Measurements from ENCODE around the gene UCP2.
"Not testable (repeated sequence)": the region's sequence is repeated elsewhere in the genome, so short reads cannot be mapped to it uniquely, and the experiment has no call there.

Gene UCP2

DNA sequence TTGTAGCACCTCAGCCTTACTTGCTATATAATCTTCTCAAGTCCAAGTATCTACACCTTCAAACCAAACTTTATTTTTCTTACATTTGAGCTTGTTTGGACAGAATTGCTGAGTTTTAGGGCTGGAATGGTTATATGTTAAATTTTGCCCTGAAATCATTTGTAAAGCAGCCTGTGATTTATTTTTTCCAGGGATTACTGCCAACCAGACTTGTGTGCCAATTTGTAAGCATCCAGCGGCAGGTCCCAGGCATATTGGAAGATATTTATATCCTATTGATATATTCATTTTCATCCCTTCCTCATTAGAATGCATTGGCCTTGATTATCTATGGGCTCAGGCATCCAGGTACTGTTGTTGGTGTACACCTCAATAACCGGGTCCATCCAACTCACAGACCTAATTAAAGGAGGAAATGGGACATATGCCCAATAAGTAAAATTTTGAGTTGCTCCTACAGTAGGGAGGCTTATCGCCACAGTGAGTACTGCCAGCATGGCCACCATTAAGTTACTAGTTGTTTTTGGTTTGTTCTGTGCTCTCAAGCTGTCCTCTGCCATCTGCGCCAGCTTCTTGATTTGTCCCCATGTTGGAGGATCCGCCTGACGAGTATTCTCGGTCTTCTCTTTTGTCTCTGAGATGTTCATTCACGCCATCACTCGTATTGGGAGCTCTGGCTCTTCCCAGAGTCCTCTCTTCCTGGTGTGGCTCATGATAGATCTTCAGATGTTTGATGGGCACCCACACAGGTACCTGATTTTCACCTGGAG is 41.7 kb downstream of the UCP2 start:
- no peak for DNase-seq (ENCODE audit: low read depth)

DNA sequence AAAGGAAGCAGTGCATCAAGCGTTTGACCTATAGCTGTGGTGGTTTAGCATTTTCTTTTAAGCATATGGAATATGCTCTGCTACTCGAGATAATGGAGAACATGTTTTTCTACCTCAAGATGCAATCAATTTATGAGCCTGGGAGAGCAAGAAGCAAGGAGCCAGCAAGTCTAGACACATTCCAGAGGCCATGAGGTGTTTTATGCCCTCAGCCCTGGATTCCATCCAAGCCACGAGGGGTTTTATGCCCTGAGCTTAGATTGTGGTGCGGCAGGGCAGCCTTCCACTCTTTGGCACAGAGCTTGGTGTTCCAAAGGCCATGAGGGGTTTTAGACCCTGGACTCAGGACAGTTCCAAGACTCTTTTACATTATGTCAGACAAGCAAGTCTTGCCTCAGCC is 43.5 kb downstream of the UCP2 start:
- DNase-seq (ENCODE audit: low read depth) = peak; percentile 26

GRCh38 chr11:73936047-73936446 is 46.6 kb downstream of the UCP2 start:
- DNase-seq (ENCODE audit: low read depth) = not testable (repeated sequence)

- DNase-seq (ENCODE audit: low read depth) = no peak
Measured at GRCh38 chr11:73932781-73933180, 49.9 kb downstream of the UCP2 start.

DNA sequence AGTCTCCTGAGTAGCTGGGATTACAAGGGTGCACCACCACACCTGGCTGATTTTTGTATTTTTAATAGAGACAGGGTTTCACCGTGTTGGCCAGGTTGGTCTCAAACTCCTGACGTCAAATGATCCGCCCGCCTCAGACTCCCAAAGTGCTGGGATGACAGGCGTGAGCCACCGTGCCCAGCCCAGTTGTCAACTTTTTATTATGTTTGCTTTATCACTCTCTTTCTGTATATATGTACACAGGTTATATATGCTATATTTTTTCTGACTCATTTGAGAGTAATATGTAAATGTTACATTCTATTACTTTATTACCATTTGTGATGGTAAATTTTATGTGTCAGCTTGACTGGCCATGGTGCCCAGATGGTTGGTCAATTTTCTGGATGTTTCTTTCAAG is 50.7 kb downstream of the UCP2 start:
- DNase-seq (ENCODE audit: low read depth) = no peak

GRCh38 chr11:73931039-73931645 is 51.5 kb downstream of the UCP2 start:
- DNase-seq (ENCODE audit: low read depth) = peak; percentile 79

- DNase-seq (ENCODE audit: low read depth) = no peak
Measured at GRCh38 chr11:73929388-73929787, 53.3 kb downstream of the UCP2 start.
